T-helper 22 cell (primary cell): ENCODE data around the gene KCNIP1.
"Not testable (repeated sequence)": the region's sequence is repeated elsewhere in the genome, so short reads cannot be mapped to it uniquely, and the experiment has no call there.

Experiments used
- DNase-seq: peaks from one replicate; pipeline ENCODE4 v3.0.0-alpha.2; 2020; ENCODE audit warnings: low read depth

Gene KCNIP1

DNA sequence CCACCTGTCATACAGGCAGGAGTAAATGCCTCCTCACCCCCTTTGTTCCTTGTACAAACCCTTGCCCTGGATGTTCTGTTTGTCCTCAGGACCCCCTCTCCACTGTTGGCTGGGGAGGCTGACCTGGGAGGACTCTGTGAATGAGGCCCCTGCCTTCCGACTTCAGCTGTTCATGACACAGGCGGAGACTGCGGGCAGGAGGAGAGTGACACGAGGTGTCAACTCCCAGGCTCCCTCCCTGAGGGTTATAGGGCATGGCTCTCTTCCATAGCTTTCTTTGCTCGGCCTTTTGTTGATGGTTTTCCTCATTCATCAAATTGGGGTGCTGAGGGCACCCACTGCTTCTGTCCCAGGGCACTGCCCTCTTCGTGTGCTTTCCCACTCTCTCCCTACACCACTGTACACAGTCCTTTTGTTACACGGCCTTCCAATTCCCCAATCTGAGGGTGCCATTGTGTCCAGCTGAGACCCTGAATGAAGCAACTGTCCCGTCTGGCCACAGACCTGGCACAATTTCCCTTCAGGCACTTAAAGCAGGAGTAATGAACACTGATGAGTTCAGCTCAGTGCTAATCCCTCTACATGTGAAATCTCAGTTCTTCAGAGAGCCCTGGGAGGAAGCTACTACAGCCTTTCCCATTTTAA, 33.8 kb downstream of the KCNIP1 start:
- DNase-seq = no peak

DNA sequence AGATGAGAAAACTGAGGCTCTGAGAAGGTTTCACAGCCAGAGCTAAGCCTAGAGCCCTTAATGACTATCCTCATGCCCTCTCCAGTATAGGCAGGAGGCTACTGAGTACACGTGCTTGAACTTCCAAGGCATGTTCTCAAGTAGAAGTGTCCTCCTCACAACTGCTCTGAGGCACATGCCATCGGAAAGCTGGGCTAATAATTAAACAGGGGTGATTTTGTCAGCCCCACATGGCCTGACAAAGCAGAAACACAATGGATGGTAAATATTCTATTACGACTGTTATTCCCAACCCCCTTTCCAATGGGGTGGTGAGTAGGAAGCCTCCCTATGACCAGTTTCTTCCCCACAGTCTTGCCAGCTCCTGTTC, 34.3 kb downstream of the KCNIP1 start:
- DNase-seq = no peak

DNA sequence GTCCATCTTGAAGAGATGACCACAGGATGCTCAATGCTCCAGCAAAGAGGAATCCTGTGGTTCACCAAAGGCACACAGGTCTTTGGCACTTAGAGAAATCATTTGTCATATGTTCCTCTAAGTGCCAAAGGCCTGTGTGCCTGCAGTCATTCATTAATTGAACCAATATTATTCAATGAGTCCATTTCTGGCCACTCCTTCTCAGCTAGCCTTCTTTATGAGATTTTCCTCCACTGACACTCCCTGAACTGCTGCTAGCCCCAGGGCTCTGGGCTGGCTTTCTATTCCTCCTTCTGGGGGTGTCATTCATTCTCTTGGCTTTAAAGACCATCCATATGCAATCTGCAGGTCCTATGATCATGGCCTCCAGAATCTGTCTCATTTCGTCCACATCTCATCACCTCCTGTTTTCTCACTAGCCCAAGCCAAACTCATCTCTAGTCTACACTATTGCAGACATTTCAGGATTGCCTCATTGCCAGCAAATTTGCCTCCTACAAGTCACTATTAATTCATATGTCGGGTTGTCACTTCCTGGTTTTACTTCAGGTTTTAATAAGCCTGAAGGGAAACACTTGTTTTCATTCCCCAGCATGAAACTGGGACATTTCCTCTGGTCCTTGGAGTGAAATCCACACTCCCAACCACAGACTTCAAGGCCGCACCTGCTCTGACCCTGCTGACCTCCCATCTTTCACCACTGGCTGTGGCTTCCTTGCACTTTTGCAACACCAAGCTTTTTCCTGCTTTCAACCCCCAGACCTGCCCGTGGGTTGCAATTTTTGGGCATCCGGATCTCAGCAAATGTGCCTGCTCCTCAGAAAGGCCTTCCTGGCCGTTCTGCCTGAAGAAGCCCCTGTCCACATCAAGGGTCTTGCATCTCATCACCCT, 35.1 kb downstream of the KCNIP1 start:
- DNase-seq = no peak

DNA sequence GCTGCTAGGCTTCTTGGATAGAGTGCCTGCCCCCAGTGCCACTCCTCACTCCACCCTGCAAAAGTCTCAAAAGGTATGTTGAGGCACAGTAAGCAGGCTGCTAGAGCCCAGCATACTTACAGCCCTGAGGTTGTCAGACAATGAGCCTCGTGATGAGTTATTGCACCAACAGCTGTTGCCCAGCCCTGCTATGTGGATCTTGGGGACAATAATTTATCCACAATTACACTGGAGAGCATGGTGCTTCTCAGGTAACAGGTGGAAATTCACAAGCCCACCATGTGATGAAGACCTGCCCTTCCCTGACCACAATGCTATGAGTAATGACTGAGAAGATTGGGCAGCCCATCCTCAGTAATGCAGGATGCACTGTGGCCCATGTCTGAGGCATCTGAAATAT, 36.5 kb downstream of the KCNIP1 start:
- DNase-seq = no peak

DNA sequence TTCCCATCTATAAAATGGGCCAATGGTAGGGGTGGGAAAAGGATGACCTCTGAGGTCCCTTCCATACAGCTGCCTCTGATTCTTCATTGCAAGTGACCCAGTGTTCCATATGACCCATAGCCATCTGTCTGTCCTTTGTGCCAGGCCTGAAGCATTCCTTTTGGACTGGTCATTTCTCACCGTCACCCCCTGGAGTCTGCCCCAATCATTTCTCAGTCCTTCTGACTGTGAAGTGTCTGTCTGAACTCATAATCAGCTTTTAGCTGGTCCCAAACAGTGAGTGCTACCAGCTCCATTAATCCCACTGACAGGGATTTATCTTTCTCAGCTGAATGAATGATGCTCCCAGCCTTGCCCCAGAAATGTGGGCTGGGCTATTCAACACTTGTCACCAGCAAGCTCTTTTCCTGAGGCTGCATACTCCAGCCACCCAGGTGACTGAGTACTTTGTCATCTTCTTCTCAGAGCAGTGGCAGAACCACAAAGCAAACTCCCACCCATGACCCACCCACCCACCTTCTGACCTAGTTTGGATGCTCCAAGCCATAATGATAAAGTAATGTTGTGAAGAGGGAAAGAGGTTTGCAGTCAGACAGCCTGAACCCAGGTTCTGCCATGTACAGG, 37.4 kb downstream of the KCNIP1 start:
- no peak for DNase-seq

DNA sequence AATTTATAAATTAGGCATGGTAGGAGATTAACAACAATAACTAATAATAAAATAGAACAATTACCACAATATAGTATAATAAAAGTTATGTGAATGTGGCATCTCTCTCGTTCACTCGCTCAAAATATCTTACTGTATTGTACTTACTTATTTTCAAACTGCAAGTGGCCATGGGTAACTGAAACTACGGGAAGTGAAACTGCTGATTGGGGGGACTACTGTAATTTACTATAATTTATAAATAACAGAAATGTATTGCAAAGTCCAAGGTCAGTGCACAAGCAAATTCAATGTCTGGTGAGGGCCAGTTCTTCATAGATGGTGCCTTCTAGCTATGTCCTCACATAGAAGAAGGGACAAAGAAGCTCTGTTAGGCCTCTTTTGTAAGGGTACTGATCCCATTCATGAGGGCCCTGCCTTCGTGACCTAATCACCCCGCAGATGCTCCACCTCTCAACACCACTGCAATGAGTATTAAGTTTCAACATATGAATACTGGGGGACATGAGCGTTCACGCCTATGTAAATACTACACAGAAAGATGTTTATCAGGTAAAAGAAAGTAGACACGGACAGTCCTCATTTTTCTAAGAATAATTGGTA, 39.0 kb downstream of the KCNIP1 start:
- no peak for DNase-seq

DNA sequence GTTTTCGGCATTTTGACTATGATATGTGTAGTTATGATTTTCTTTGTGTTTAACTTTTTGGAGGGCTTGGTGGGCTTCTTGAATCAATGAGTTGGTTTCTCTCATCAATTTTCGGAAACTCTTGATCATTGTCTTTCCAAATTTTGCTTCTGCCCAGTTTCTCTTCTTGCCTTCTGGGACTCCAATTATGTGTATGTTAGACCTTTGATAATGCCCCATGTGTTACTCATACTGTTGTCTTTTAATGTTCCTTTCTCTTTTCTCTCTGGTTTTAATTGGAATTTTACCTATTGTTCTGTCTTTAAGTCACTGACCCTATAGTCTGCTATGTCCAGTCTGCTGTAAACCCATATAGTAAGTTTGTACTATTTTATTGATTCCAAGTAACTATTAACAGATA, 41.5 kb downstream of the KCNIP1 start:
- DNase-seq = no peak

DNA sequence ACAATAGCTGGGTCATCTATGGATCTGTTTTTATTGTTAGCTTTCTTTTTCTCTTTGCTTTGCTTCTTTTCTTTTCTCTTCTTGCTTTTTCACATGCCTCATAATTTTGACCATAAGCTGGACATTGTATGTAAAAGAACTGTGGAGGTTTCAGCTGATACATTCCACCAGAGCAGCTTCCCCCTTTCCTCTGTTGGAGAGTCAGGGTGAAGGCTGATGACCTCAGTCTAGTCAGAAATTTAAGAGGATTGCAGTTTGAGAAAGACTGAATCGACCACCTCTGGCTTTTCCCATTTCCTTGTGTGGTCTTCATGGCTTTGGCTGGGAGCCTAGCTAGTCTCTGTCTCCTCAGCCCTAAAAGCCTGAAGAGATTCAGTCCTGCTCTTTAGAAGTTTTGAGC, 42.0 kb downstream of the KCNIP1 start:
- no peak for DNase-seq

DNA sequence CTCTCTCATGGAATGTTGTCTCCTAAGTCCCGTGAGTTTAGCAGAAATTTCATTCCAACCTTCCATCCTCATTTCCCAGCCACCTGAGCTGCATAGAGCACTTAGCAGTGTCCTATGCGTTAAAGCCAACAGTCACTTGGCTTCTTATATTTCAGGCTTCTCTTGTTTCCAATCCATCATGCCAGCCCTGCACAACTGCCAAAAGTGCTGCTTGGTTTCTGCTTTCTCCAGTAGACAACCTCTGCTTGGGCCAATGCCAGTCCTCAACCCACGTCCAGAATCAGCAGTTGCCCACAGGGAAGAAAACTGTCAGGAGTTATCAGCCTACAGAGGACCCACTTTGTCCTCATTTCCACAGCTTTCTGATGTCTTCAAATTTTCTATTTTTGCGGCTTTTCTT, 42.5 kb downstream of the KCNIP1 start:
- no peak for DNase-seq

DNA sequence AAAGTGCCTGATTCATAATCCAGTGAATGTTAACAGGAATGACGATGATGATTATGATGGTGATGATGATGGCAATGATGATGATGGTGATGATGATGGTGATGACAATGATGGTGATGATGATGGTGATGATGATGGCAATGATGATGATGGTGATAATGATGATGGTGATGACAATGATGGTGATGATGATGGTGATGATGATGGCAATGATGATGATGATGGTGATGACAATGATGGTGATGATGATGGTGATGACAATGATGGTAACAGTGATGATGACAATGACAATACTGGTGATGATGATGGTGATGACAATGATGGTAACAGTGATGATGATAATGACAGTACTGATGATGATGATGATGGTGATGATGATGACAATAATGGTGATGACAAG, 46.6 kb downstream of the KCNIP1 start:
- not testable (repeated sequence) for DNase-seq

DNA sequence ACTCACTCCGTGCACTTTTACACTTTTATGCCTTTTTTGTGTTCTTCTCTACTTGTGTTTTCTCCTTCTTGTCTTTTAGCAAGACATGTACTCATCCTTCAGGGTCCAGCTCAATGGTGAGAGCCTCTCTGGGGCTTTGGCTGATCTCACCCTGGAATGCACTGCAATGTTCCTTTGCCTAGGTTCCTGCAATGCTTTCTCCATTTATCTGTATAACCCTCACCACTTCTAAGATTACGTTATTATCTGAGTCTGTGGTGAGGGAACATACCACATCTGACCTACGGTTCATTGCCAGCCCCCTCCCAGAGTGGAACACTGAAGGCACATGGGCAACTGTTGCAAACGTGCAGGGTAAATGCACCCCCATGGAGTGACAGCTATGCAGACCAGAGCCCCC, 47.3 kb downstream of the KCNIP1 start:
- no peak for DNase-seq

DNA sequence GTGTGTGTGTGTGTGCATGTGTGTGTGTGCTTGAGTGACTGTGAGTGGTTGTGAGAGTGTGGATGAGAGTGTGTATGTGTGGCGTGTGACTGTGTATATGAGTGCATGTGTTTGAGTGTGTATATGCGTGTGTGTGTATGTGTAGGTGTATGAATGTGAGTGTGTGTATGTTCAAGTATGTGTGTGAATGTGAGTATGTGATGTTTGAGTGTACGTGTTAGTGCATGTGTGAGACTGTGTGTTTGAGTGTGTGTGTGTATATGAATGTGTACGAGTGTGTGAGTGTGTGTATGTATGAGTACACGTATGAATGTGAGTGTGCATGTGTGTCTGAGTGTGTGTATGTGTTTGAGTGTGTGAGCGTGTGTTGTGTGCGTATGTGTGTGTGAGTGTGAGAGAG, 47.8 kb downstream of the KCNIP1 start:
- no peak for DNase-seq

DNA sequence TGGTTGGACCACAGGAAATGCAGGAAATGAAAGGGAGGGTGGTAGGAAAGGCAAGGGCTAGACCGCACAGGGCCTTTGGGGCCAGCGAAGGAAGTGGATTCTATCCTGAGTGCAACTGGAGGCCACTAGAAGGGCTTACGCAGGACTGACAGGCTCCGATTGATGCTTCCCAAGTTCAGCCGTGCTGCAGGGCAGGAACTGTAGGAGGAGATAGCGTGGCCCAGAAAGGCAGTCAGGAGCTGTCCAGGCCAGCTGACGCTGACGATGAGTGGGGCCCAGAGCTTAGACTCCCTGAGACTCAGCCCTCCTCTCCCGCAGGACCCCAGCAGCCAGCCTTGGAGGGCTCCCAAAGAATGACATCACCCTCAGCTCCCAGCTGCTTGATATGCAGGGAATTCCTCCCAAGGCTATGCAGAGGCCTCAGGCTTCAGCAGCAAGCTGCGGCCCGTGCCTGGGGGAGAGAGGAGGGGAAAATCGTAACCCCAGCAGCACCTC, 48.8 kb downstream of the KCNIP1 start:
- DNase-seq = no peak

DNA sequence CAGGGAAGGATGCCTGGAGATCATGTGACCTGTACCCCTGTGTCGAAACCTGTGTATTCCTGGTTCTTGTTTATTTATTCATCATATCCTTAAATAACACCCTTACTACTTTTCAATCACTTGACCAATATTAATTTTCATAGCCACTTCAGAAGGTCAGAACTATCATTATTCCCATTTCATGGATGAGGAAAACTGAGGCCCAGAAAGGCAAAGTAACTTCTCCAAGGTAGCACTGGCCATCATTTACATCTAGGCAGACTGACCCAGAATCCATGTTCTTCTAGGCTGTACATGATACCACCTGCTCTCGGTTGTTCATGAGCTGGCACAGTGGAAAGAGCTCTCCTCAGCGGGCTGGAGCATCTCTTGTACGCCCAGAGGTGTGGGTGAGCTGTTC, 49.4 kb downstream of the KCNIP1 start:
- DNase-seq = no peak

DNA sequence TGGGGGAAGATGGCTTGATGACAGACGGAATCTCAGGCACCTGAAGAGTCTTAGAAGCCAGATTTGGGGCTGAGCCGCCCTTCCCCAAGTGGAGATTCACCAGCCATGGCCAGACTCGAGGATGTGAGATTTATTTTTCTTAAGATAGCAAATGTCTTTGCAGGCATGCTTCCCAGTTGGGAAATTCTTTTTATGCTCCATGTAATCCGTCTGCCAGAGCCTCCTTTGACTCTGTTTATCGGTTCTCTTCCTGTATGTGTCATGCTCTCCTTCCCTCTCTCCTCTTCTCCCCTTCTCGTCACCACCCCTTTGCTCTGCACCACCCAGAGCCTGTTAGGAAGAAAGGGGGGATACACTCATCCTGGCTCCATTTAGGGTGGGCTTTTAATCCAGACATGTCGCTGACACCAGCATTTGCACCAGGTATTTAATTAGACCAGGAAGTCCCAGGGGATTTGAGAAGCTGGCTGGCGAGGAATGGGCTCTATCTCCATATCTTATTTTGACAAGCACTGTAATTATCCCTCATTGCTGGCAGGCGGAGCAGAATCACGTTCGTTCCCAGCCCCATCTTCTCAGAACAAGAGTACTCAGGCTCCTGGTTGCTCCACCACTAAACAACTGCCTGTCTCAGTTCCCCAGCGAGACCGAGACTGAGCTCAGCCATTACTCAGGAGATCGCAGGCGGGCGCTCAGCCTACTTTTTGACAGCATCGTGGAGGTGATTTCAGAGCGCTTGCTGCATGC, 50.9 kb downstream of the KCNIP1 start:
- no peak for DNase-seq

DNA sequence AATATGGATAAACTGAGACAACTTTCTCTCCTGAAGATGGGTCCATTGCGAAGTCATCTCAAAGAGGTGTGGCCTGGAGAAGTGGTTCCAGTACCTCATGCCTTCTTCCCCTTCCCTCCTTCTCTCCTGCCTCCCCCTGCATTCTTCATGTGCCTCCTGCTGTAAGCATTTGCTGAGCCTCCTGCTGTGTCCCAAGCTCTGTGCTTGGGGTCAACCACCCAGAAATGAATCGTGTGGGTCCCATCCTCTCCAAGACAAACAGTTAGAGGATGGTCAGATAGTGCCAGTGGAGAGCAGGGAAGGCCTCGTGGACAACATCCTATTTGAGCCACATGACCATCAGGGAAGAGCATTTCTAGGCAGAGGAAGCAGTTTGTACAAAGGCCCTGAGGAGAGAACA, 53.5 kb downstream of the KCNIP1 start:
- DNase-seq = no peak

DNA sequence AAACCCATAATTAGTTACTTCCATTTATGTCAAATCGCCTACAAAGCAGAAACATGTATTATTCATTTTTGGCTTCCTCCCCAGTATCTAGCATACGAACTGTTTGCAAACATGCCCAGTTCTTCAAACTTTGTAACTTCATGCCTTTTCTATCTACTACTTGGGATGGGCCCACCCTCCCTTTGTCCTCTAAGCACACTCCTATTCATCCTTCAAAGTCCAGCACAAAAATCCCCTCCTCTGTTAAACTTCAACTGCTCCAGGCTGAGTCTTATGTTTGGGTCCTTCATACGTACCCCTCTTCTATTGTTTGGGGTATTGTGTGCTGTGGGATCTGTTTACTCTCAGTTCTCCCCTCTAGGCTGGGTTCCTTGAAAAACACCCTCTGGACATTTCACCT, 55.5 kb downstream of the KCNIP1 start:
- DNase-seq = no peak

DNA sequence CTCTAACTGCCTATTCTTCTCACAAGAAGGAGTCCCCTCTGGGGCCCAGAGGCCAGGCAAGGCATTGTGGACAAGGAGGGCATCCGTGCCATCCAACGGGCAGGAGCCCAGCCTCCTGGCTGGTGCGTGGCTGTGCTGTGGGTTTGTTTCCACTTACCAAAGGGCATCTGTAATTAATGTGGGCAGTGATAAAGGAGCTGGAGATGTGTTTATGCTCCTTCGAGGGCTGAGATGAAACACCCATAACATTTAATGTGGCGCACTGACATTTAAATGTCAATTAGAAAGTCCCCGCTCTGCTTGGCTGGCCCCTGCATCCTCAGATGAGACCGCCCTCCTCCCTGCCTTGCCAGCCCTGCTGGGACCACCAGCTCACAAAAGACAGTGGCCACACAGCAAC, 57.1 kb downstream of the KCNIP1 start:
- DNase-seq = no peak

DNA sequence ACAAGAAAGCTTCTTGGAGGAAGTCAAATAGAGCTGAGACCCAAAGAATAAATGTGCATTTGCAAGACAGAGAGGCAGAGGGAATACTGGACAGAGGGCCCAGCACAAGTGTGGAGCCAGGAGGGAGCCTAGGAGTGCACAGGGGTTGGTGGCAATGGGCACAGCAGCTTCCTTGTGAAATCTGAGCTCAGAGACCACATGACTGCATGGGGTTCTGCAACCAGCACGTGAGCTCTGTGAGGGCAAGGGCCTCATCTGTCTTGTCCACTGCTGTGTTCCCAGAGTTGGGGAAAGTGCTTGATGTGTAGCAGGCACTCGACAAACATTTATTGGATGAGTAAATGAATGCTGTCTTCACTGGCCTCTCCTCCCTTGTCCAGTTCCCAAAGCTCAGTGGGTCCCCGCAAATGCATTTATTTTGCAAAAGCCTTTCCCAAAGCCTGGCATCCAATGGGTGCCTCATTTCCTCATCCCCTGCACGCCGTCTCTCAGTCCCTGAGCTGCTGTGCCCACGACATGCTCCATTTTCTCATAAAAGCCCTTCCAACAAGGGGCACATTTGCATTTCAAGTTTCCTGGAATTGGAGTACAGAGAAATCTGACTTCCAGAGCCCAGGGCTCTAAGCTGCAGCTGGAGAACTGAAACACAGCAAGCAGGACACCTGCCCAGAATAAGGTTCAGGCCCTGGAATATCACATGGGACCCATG, 58.5 kb downstream of the KCNIP1 start:
- DNase-seq = no peak

DNA sequence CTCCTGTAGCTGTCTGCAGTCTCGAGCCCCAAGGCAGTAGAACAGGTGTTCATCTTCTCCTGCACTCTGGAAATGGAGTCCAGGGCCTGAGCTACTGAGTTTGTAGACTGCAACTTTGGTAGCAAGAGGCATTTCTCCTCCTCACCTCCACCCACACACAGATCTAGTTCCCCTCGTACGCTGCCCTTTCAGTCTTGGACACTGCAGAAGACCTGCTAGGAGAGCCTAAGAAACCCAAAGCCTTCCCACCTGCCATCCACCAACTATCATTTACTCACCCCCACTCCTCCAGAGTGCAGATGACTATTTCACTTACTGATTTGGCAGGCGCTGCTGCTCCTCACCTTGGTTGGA, 59.0 kb downstream of the KCNIP1 start:
- no peak for DNase-seq

DNA sequence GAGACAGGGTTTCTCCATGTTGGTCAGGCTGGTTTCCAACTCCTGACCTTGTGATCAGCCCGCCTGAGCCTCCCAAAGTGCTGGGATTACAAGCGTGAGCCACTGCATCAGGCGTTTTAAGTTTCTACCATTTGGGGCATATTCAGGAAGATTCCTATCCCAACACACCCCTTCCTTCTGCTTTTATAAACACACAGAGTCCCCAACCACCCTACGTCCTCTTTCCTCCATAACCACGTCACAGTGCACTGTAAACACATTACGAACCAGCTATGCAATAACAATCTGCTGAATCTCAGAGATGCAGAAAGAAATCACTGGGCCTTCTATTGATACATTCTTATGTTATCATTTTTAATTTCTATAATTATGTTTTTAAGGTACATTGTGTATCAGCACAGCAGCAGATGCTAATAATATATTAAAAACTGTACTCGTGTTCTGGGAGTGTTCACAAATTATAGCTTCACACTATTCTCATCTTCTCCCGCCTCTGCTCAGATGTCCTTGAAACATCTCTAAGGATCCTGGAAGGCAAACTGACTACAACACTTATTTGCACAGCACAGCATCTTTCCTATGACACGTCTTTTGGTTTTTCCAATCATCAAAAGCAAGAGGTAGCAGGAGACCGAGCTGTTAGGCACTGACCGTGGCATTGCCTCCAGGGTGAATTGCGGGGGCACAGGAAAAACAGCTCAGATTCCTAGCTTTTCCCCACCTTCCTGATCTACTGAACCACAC, 60.2 kb downstream of the KCNIP1 start:
- DNase-seq = no peak
